ENCODE measurements around the gene DUOX2. TPM values are rescaled to one million over a fixed set of nuclear protein-coding genes. Genes with fewer than 3 reads are reported as not detected.
A peak's percentile ranks its signal among the peaks of the same experiment; 100 is the strongest.
"Not testable (repeated sequence)": the region's sequence is repeated elsewhere in the genome, so short reads cannot be mapped to it uniquely, and the experiment has no call there.

The DUOX2 gene
- total RNA-seq, 1 experiment from 2014 or later, result not detected

GRCh38 chr15:45105586-45105985, 8.4 kb downstream of the DUOX2 start:
- Histone ChIP-seq H3K4me3 (ENCODE audit: insufficient read depth, low read depth, low read length) (no peak overlapping the region), H3K27me3 (ENCODE audit: control insufficient read depth, insufficient read depth, low read length) (peaks cover 19% of the 10 kb centered on the region), H3K36me3 (replicated peaks; ENCODE audit: control insufficient read depth, insufficient read depth, low read length) (no peaks in the 10 kb centered on the region)
- peak; percentile 21 for DNase-seq

DNA sequence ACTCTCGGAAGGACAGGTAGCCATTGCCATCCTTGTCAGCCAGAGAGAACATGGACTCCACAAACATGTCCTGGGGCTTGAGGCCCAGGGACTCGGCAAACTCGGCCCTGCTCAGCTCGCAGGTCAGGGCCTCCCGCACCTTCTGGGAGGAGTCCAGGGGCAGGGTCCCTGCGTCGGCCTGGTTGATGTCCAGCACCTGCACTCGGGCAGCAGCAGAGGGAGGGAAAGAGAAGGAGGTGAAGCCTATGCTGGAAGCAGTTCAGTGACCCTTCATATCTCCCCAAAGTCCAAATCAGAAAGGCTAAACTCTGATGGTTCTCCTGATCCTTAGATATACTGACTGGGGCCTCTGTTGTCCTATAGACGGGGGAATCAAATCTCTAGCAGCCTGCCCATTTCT, 9.8 kb downstream of the DUOX2 start:
- not testable (repeated sequence) for H3K27me3 ChIP-seq (ENCODE audit: control insufficient read depth, insufficient read depth, low read length); H3K4me3 ChIP-seq (ENCODE audit: insufficient read depth, low read depth, low read length); DNase-seq; H3K36me3 ChIP-seq (replicated peaks; ENCODE audit: control insufficient read depth, insufficient read depth, low read length)

- H3K27me3 ChIP-seq (ENCODE audit: control insufficient read depth, insufficient read depth, low read length), result no peaks in the 10 kb centered on the region; the same call in 1 of the 2 replicates
- H3K4me3 ChIP-seq (ENCODE audit: insufficient read depth, low read depth, low read length), result no peak overlapping the region
- DNase-seq, result peak; percentile 15
- H3K36me3 ChIP-seq (replicated peaks; ENCODE audit: control insufficient read depth, insufficient read depth, low read length), result no peaks in the 10 kb centered on the region
Observed at GRCh38 chr15:45102226-45102625, 11.7 kb downstream of the DUOX2 start.

- H3K4me3 ChIP-seq (ENCODE audit: insufficient read depth, low read depth, low read length), result no peak overlapping the region
- peak; percentile 44 for DNase-seq
- H3K36me3 ChIP-seq (replicated peaks; ENCODE audit: control insufficient read depth, insufficient read depth, low read length), result no peaks in the 10 kb centered on the region
- no peaks in the 10 kb centered on the region; the same call in 1 of the 2 replicates for H3K27me3 ChIP-seq (ENCODE audit: control insufficient read depth, insufficient read depth, low read length)
Observed at GRCh38 chr15:45101749-45102148, 12.2 kb downstream of the DUOX2 start.

DNA sequence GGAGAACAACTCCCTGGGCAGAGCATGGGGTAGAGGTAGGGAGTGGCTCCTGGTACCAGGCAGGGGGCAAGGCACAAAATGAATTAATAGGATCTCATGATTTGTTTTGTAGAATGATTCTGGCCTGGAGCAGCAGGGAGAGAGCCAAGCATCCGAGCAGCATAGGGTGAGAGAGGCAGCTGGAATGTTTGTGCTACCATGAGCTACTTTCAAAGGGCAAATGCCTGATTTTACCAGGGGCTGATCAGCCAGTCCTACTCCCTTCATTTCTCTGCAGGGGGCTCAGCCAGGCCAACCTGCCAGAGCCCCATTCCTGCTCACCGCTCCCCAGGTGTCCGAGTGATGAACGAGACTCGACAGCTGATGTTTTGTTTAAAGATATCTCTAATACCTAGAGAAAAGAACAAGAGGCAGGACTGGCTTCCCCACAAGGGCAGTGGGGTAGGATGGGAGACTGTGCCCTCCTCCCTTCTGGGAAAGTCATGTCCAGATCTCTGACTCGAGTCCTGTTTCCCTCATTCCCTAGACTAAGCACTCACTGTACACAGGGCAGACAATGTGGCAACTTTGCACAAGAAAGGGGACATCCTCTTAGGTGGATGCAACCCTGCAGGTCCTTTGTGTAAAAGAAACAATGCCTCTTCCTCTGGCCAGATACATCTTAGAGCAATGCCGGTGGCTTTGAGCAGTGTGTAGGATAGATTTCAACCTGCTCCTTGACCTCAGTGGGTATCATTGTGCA, 12.9 kb downstream of the DUOX2 start:
- no peaks in the 10 kb centered on the region; the same call in 1 of the 2 replicates for H3K27me3 ChIP-seq (ENCODE audit: control insufficient read depth, insufficient read depth, low read length)
- DNase-seq, result peak; percentile 66

GRCh38 chr15:45099549-45100165, 14.3 kb downstream of the DUOX2 start:
- DNase-seq, result peak; percentile 18
- H3K36me3 ChIP-seq (replicated peaks; ENCODE audit: control insufficient read depth, insufficient read depth, low read length), result no peaks in the 10 kb centered on the region
- H3K27me3 ChIP-seq (ENCODE audit: control insufficient read depth, insufficient read depth, low read length), result no peaks in the 10 kb centered on the region
- no peak overlapping the region for H3K4me3 ChIP-seq (ENCODE audit: insufficient read depth, low read depth, low read length)

More for the DNA sequence above, 12.9 kb downstream of the DUOX2 start:
- H3K4me3 ChIP-seq (ENCODE audit: insufficient read depth, low read depth, low read length), result no peak overlapping the region
- H3K36me3 ChIP-seq (replicated peaks; ENCODE audit: control insufficient read depth, insufficient read depth, low read length), result no peaks in the 10 kb centered on the region

DNA sequence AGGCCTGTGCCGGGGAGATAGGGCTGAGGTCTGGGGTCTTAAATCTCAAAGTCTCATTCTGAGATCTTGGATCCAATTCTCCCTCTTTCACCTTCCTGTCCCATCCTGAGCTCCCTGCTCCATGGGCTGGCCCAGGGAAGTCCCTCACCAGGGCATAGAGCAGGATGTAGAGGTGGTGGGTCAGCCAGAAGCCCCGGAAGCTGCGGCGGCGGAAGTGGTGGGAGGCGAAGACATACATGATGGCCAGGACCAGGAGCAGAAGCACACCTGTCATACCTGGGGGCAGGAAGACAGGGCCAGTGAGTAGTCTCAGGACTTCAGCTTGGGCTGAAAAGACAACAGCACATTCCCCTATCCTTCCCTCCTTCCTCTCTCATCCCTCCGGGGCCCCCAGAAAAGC, 16.5 kb downstream of the DUOX2 start:
- H3K36me3 ChIP-seq (replicated peaks; ENCODE audit: control insufficient read depth, insufficient read depth, low read length), result no peaks in the 10 kb centered on the region
- no peak overlapping the region for H3K4me3 ChIP-seq (ENCODE audit: insufficient read depth, low read depth, low read length)
- DNase-seq, result no peak
- H3K27me3 ChIP-seq (ENCODE audit: control insufficient read depth, insufficient read depth, low read length), result no peaks in the 10 kb centered on the region; the same call in 1 of the 2 replicates

- no peak for DNase-seq
- H3K4me3 ChIP-seq (ENCODE audit: insufficient read depth, low read depth, low read length), result no peak overlapping the region
- H3K36me3 ChIP-seq (replicated peaks; ENCODE audit: control insufficient read depth, insufficient read depth, low read length), result no peaks in the 10 kb centered on the region
- no peaks in the 10 kb centered on the region; the same call in 1 of the 2 replicates for H3K27me3 ChIP-seq (ENCODE audit: control insufficient read depth, insufficient read depth, low read length)
Observed at GRCh38 chr15:45095661-45096060, 18.3 kb downstream of the DUOX2 start.

DNA sequence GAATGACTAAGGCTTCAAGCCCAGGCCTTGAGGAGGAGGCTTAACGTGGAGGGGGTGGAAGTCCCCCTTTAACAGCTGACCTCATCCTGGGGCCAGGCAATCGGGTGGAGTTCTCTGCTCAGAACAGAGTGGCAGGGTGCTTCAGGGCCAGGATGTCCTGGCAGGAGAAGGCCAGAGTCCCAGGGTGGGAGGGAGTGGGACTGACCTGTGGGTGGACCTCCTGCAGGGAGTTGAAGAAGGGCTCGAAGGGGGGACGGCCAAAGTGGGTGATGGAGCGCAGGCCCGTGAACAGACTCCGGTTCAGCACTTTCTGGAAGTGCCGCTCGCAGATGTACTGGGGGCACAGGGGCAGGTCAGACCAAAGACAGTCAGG, 19.6 kb downstream of the DUOX2 start:
- Histone ChIP-seq H3K4me3 (ENCODE audit: insufficient read depth, low read depth, low read length) (no peak overlapping the region), H3K36me3 (replicated peaks; ENCODE audit: control insufficient read depth, insufficient read depth, low read length) (no peaks in the 10 kb centered on the region), H3K27me3 (ENCODE audit: control insufficient read depth, insufficient read depth, low read length) (no peaks in the 10 kb centered on the region; the same call in 1 of the 2 replicates)
- peak; percentile 29 for DNase-seq

- Histone ChIP-seq H3K27me3 (ENCODE audit: control insufficient read depth, insufficient read depth, low read length) (no peaks in the 10 kb centered on the region; the same call in 1 of the 2 replicates), H3K36me3 (replicated peaks; ENCODE audit: control insufficient read depth, insufficient read depth, low read length) (no peaks in the 10 kb centered on the region), H3K4me3 (ENCODE audit: insufficient read depth, low read depth, low read length) (no peak overlapping the region)
- DNase-seq, result no peak
Observed at GRCh38 chr15:45093622-45094357, 20.2 kb downstream of the DUOX2 start.

DNA sequence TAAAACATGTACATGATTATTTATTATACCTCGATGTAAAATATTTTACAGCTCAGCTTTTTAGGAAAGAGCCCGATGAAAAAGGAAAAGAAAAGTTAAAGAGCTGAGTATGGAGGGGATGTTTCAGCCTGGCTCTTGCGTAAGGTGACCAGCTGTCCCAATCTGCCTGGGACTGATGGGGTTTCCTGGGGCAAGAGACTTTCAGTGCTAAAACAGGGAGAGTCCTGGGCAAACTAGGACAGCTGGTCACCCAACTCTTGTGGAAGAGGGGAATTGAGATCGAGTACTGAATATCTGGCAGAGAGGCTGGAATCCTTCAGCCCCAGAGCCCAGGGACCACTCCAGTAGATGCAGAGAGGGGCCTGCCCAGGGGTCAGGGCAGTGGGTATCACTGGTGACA, 21.0 kb downstream of the DUOX2 start:
- Histone ChIP-seq H3K27me3 (ENCODE audit: control insufficient read depth, insufficient read depth, low read length) (no peaks in the 10 kb centered on the region; the same call in 1 of the 2 replicates), H3K4me3 (ENCODE audit: insufficient read depth, low read depth, low read length) (no peak overlapping the region), H3K36me3 (replicated peaks; ENCODE audit: control insufficient read depth, insufficient read depth, low read length) (no peaks in the 10 kb centered on the region)
- no peak for DNase-seq

GRCh38 chr15:45091576-45091975, 22.4 kb downstream of the DUOX2 start:
- Histone ChIP-seq H3K27me3 (ENCODE audit: control insufficient read depth, insufficient read depth, low read length) (no peaks in the 10 kb centered on the region; the same call in 1 of the 2 replicates), H3K36me3 (replicated peaks; ENCODE audit: control insufficient read depth, insufficient read depth, low read length) (no peaks in the 10 kb centered on the region), H3K4me3 (ENCODE audit: insufficient read depth, low read depth, low read length) (no peak overlapping the region)
- no peak for DNase-seq

GRCh38 chr15:45091161-45091560, 22.8 kb downstream of the DUOX2 start:
- no peak overlapping the region for H3K4me3 ChIP-seq (ENCODE audit: insufficient read depth, low read depth, low read length)
- H3K27me3 ChIP-seq (ENCODE audit: control insufficient read depth, insufficient read depth, low read length), result no peaks in the 10 kb centered on the region; the same call in 1 of the 2 replicates
- no peaks in the 10 kb centered on the region for H3K36me3 ChIP-seq (replicated peaks; ENCODE audit: control insufficient read depth, insufficient read depth, low read length)
- no peak for DNase-seq

DNA sequence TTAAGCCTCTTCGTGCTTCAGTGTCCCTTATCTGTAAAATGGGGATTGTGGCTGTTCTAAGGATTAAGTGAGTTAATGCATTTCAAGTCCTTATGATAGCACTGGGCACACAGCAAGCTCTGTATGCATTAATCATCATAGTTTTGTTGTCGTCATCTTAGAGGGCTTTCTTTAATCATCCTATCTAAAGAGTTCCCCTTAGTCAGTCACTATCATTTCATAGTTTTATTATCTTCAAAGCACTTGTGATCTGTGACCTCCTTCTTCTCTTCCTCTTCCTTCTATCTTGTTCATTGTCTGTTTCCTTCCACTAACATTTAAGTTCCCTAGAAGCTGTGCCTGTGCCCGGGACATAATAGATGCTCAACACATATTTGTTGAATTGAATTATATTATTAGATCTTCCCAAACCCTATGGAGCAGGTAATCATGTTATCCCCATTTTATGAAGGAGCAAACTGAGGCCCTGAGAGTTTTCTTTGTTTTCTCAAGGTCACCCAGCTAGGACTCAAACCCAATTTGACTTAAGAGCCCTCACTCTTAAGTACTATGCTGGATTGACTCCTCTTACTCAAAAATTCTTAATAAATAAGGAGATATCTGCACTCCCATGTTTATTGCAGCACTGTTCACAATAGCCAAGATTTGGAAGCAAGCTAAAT, 24.1 kb downstream of the DUOX2 start:
- DNase-seq, result no peak
- H3K4me3 ChIP-seq (ENCODE audit: insufficient read depth, low read depth, low read length), result no peak overlapping the region
- H3K27me3 ChIP-seq (ENCODE audit: control insufficient read depth, insufficient read depth, low read length), result no peaks in the 10 kb centered on the region; the same call in 1 of the 2 replicates
- no peaks in the 10 kb centered on the region for H3K36me3 ChIP-seq (replicated peaks; ENCODE audit: control insufficient read depth, insufficient read depth, low read length)

All from H7 (cell line).